H9 (cell line): ENCODE results near the gene IMPACT. TPM values are rescaled to one million over a fixed set of nuclear protein-coding genes. Genes with fewer than 3 reads are reported as not detected.

Source experiments
- DNase-seq: peaks from one replicate; pipeline ENCODE4 v3.0.0-alpha.2; 2017
- H2AFZ ChIP-seq: one replicate; pipeline ENCODE4 v1.6.1; 2013; ENCODE audit warnings: mild to moderate bottlenecking, low read length, control low read depth, moderate library complexity
- H2AK5ac ChIP-seq: 2 replicates; pipeline ENCODE4 v1.6.1; 2013; ENCODE audit warnings: low read length, control low read depth, mixed read lengths; ENCODE audit not compliant: insufficient read length
- H2BK120ac ChIP-seq: one replicate; pipeline ENCODE4 v1.6.1; 2013; ENCODE audit warnings: low read depth, mild to moderate bottlenecking, low read length, control low read depth, inconsistent platforms; ENCODE audit not compliant: poor library complexity, severe bottlenecking
- H2BK12ac ChIP-seq: 2 replicates; pipeline ENCODE4 v1.6.1; 2013; ENCODE audit warnings: low read length, control low read depth, mixed read lengths, low read depth; ENCODE audit not compliant: insufficient read length
- H2BK15ac ChIP-seq: 2 replicates; pipeline ENCODE4 v1.6.1; 2013; ENCODE audit warnings: low read depth, low read length, control low read depth
- H2BK20ac ChIP-seq: one replicate; pipeline ENCODE4 v1.6.1; 2013; ENCODE audit warnings: low read depth, mild to moderate bottlenecking, low read length, control low read depth, inconsistent platforms; ENCODE audit not compliant: poor library complexity, severe bottlenecking
- H2BK5ac ChIP-seq: 2 replicates; pipeline ENCODE4 v1.6.1; 2013; ENCODE audit warnings: low read length, control low read depth, mixed read lengths; ENCODE audit not compliant: insufficient read length
- H3K14ac ChIP-seq: 2 replicates; pipeline ENCODE4 v1.6.1; 2013; ENCODE audit warnings: low read length, control low read depth; ENCODE audit not compliant: insufficient read depth
- H3K18ac ChIP-seq: 2 replicates; pipeline ENCODE4 v1.6.1; 2013; ENCODE audit warnings: low read depth, mild to moderate bottlenecking, mixed read lengths, low read length, control low read depth; ENCODE audit not compliant: insufficient read length
- H3K23ac ChIP-seq: 2 replicates; pipeline ENCODE4 v1.6.1; 2013; ENCODE audit warnings: low read length, control low read depth, mixed read lengths, low read depth; ENCODE audit not compliant: insufficient read length
- H3K23me2 ChIP-seq: 2 replicates; pipeline ENCODE4 v1.6.1; 2013; ENCODE audit warnings: low read depth, mild to moderate bottlenecking, mixed read lengths, low read length, control low read depth; ENCODE audit not compliant: insufficient read length, poor library complexity, severe bottlenecking
- H3K27ac ChIP-seq: 2 replicates; pipeline ENCODE4 v1.5.1; 2013; ENCODE audit warnings: low read length, control low read depth, mixed read lengths, low read depth; ENCODE audit not compliant: insufficient read length
- H3K27me3 ChIP-seq: 2 replicates; pipeline ENCODE4 v1.6.1; 2013; ENCODE audit warnings: low read length, control low read depth, inconsistent platforms; ENCODE audit not compliant: insufficient read depth
- H3K4ac ChIP-seq: 2 replicates; pipeline ENCODE4 v1.6.1; 2013; ENCODE audit warnings: low read depth, mild to moderate bottlenecking, control low read depth, inconsistent platforms, low read length, moderate library complexity
- H3K4me1 ChIP-seq: 2 replicates; pipeline ENCODE4 v1.6.1; 2013; ENCODE audit warnings: low read length, control low read depth, inconsistent platforms; ENCODE audit not compliant: insufficient read depth
- H3K4me2 ChIP-seq: 2 replicates; pipeline ENCODE4 v1.6.1; 2013; ENCODE audit warnings: low read length, control low read depth, mixed read lengths; ENCODE audit not compliant: insufficient read length, insufficient read depth
- H3K56ac ChIP-seq: 2 replicates; pipeline ENCODE4 v1.6.1; 2013; ENCODE audit warnings: low read depth, mild to moderate bottlenecking, mixed read lengths, low read length, control low read depth; ENCODE audit not compliant: insufficient read length
- H3K79me1 ChIP-seq: 2 replicates; pipeline ENCODE4 v1.6.1; 2013; ENCODE audit warnings: low read depth, mild to moderate bottlenecking, moderate library complexity, low read length, control low read depth, inconsistent platforms; ENCODE audit not compliant: insufficient read depth, poor library complexity, severe bottlenecking
- H3K79me2 ChIP-seq: 2 replicates; pipeline ENCODE4 v1.6.1; 2013; ENCODE audit warnings: low read length, control low read depth, inconsistent platforms; ENCODE audit not compliant: insufficient read depth
- H3K9ac ChIP-seq: 2 replicates; pipeline ENCODE4 v1.6.1; 2013; ENCODE audit warnings: low read length, control low read depth, mixed read lengths; ENCODE audit not compliant: insufficient read length; ENCODE audit errors: extremely low read depth
- H3K9me3 ChIP-seq: one replicate; pipeline ENCODE4 v1.6.1; 2013; ENCODE audit warnings: low read depth, low read length, inconsistent platforms; ENCODE audit not compliant: control insufficient read depth
- H3T11ph ChIP-seq: one replicate; pipeline ENCODE4 v1.6.1; 2013; ENCODE audit warnings: mild to moderate bottlenecking, low read length, control low read depth, inconsistent platforms
- H4K20me1 ChIP-seq: one replicate; pipeline ENCODE4 v1.6.1; 2013; ENCODE audit not compliant: control insufficient read depth, insufficient read length, insufficient read depth
- H4K5ac ChIP-seq: 2 replicates; pipeline ENCODE4 v1.6.1; 2013; ENCODE audit warnings: low read depth, mild to moderate bottlenecking, mixed read lengths, low read length, control low read depth; ENCODE audit not compliant: insufficient read length
- H4K8ac ChIP-seq: replicated peaks from 2 replicates; pipeline ENCODE4 v1.6.1; 2013; ENCODE audit warnings: low read length, control low read depth, mixed read lengths, low read depth; ENCODE audit not compliant: insufficient read length
- H4K91ac ChIP-seq: 2 replicates; pipeline ENCODE4 v1.6.1; 2013; ENCODE audit warnings: low read depth, mild to moderate bottlenecking, moderate library complexity, mixed read lengths, low read length, control low read depth; ENCODE audit not compliant: insufficient read length
- H3K27ac Mint-ChIP-seq, 3 experiments: 2 replicates in 2 of 3; 3 replicates in 1 of 3; pipeline ENCODE4 v1.8.0; 2020 to 2021; ENCODE audit warnings: mixed read lengths in 3 of 3, mild to moderate bottlenecking in 1 of 3, moderate library complexity in 1 of 3
- H3K27me3 Mint-ChIP-seq: 2 replicates; pipeline ENCODE4 v1.8.0; 2021; ENCODE audit warnings: low read depth, mild to moderate bottlenecking, moderate library complexity, mixed read lengths
- H3K36me3 Mint-ChIP-seq, 3 experiments: 2 replicates in 2 of 3; 3 replicates in 1 of 3; pipeline ENCODE4 v1.8.0; 2020 to 2021; ENCODE audit warnings: low read depth in 3 of 3, mixed read lengths in 3 of 3; ENCODE audit not compliant: insufficient read depth in 1 of 3
- H3K4me1 Mint-ChIP-seq, 2 experiments: 2 replicates each; pipeline ENCODE4 v1.8.0; 2020; ENCODE audit warnings: mixed read lengths in 2 of 2
- H3K4me3 Mint-ChIP-seq, 2 experiments: 2 replicates in 1 of 2; 3 replicates in 1 of 2; pipeline ENCODE4 v1.8.0; 2020 to 2021; ENCODE audit warnings: mild to moderate bottlenecking in 2 of 2, mixed read lengths in 2 of 2, moderate library complexity in 1 of 2
- H3K9me3 Mint-ChIP-seq, 2 experiments: 2 replicates in 1 of 2; 3 replicates in 1 of 2; pipeline ENCODE4 v1.8.0; 2020; ENCODE audit warnings: mild to moderate bottlenecking in 2 of 2, mixed read lengths in 2 of 2, moderate library complexity in 1 of 2
- WGBS: extraction: QIAGEN DNeasy Blood & Tissue Kit; methylation state at CpG from one replicate; pipeline ENCODE4 v1.1.7; 2013; ENCODE audit warnings: missing lambda C conversion rate, low lambda C conversion rate, mixed read lengths; ENCODE audit not compliant: insufficient read length; ENCODE audit errors: extremely low coverage; 5-methylcytosine and 5-hydroxymethylcytosine counted together
- total RNA-seq: library from RNA; stranded (reverse); gene quantifications from 2 replicates; pipeline ENCODE4 v1.2.1, GENCODE V29; 2021
- TF ChIP-seq, protein P1 (sequence below): fragments of 200-600 bp; sonication (generic); conservative IDR thresholded peaks from 3 replicates; pipeline ENCODE4 v1.8.0; 2021; ENCODE audit warnings: antibody characterized with exemption, mild to moderate bottlenecking

IMPACT gene
- total RNA-seq, 1 experiment from 2014 or later: 41.9 TPM

DNA sequence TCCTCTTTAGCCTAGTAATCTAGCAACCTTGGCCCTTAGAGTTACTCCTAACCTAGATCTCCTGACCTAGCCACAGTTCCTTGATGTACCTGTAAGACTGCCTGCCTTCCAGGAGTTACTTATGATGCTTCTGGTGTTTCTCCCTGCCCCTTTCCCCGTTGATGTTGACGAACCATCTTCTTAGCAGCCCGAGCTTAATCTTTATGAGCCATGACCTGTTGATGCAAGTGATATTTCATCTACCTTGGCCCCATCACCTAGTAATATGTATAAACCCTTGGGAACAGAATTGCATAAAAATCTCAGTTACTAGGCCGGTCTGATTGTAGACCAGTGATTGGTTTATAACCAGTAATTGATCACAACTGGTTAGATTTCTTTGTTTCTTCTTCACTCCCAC lies 2.7 kb downstream of the IMPACT start:
- H2BK15ac ChIP-seq: no peak overlapping the region
- H3K56ac ChIP-seq: no peak overlapping the region
- peaks cover 3% of the 10 kb centered on the region; the same call in 1 of the 2 replicates for H3K79me2 ChIP-seq
- H3K18ac ChIP-seq: no peak overlapping the region
- H3K23me2 ChIP-seq: peaks cover 16% of the 10 kb centered on the region
- Mint-ChIP-seq H3K27ac (0 out of 7 replicates have a peak overlapping the region, but pooled peaks of 1 of the 3 experiments have one; percentile 11), H3K27me3 (peaks cover 4% of the 10 kb centered on the region; the same call in 1 of the 2 replicates), H3K4me3 (no peak overlapping the region), H3K9me3 (no peaks in the 10 kb centered on the region), H3K4me1 (peaks cover 22 to 23% of the 10 kb centered on the region in 2 experiments), H3K36me3 (peaks cover 15 to 37% (median 28%) of the 10 kb centered on the region in 3 experiments; a peak in 6 of 7 replicates)
- no peak overlapping the region for H4K5ac ChIP-seq
- H3K27ac ChIP-seq: no peak overlapping the region
- H3K23ac ChIP-seq: no peak overlapping the region
- H3K4me1 ChIP-seq: no peaks in the 10 kb centered on the region
- no peaks in the 10 kb centered on the region for H3K27me3 ChIP-seq
- no peaks in the 10 kb centered on the region for H3K9me3 ChIP-seq
- no peaks in the 10 kb centered on the region for H3K79me1 ChIP-seq
- no peak overlapping the region for H4K8ac ChIP-seq
- H4K91ac ChIP-seq: no peak overlapping the region
- H4K20me1 ChIP-seq: no peaks in the 10 kb centered on the region
- no peak overlapping the region for H2AFZ ChIP-seq
- H3K4ac ChIP-seq: no peak overlapping the region
- H3K4me2 ChIP-seq: no peak overlapping the region
- DNase-seq: no peak
- TF ChIP-seq, protein P1, sequence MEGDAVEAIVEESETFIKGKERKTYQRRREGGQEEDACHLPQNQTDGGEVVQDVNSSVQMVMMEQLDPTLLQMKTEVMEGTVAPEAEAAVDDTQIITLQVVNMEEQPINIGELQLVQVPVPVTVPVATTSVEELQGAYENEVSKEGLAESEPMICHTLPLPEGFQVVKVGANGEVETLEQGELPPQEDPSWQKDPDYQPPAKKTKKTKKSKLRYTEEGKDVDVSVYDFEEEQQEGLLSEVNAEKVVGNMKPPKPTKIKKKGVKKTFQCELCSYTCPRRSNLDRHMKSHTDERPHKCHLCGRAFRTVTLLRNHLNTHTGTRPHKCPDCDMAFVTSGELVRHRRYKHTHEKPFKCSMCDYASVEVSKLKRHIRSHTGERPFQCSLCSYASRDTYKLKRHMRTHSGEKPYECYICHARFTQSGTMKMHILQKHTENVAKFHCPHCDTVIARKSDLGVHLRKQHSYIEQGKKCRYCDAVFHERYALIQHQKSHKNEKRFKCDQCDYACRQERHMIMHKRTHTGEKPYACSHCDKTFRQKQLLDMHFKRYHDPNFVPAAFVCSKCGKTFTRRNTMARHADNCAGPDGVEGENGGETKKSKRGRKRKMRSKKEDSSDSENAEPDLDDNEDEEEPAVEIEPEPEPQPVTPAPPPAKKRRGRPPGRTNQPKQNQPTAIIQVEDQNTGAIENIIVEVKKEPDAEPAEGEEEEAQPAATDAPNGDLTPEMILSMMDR: no peak
- no peak overlapping the region for H3T11ph ChIP-seq
- H2BK5ac ChIP-seq: no peak overlapping the region
- H2AK5ac ChIP-seq: no peak overlapping the region
- H3K14ac ChIP-seq: no peak overlapping the region
- WGBS: no CpG with 5 or more reads among the region's 4 CpGs
- no peak overlapping the region for H2BK20ac ChIP-seq
- H3K9ac ChIP-seq: no peak overlapping the region
- no peak overlapping the region for H2BK12ac ChIP-seq
- H2BK120ac ChIP-seq: no peak overlapping the region
